Activated CD8-positive, alpha-beta memory T cell treated with anti-CD3 and anti-CD28 coated beads, Interleukin-2, amount 50 U/mL, for 48 hours (primary cell): ENCODE data around the gene PLPPR2.
"Not testable (repeated sequence)": the region's sequence is repeated elsewhere in the genome, so short reads cannot be mapped to it uniquely, and the experiment has no call there.

Experiments used
- DNase-seq: peaks from one replicate; pipeline ENCODE4 v3.0.0-alpha.2; 2020

Gene PLPPR2

GRCh38 chr19:11404588-11405222 is 49.5 kb downstream of the PLPPR2 start:
- DNase-seq = no peak

GRCh38 chr19:11405846-11406643 is 50.8 kb downstream of the PLPPR2 start:
- no peak for DNase-seq

GRCh38 chr19:11406703-11407236 is 51.5 kb downstream of the PLPPR2 start:
- not testable (repeated sequence) for DNase-seq

- no peak for DNase-seq
Measured at GRCh38 chr19:11408591-11408990, 53.4 kb downstream of the PLPPR2 start.

- no peak for DNase-seq
Measured at GRCh38 chr19:11410682-11411081, 55.5 kb downstream of the PLPPR2 start.

GRCh38 chr19:11414544-11414943 is 59.3 kb downstream of the PLPPR2 start:
- no peak for DNase-seq
